H9 (cell line): ENCODE results near the gene MAML3. TPM values are rescaled to one million over a fixed set of nuclear protein-coding genes. Genes with fewer than 3 reads are reported as not detected.

Source experiments
- DNase-seq: peaks from one replicate; pipeline ENCODE4 v3.0.0-alpha.2; 2017
- H2AFZ ChIP-seq: one replicate; pipeline ENCODE4 v1.6.1; 2013; ENCODE audit warnings: mild to moderate bottlenecking, low read length, control low read depth, moderate library complexity
- H2AK5ac ChIP-seq: 2 replicates; pipeline ENCODE4 v1.6.1; 2013; ENCODE audit warnings: low read length, control low read depth, mixed read lengths; ENCODE audit not compliant: insufficient read length
- H2BK120ac ChIP-seq: one replicate; pipeline ENCODE4 v1.6.1; 2013; ENCODE audit warnings: low read depth, mild to moderate bottlenecking, low read length, control low read depth, inconsistent platforms; ENCODE audit not compliant: poor library complexity, severe bottlenecking
- H2BK12ac ChIP-seq: 2 replicates; pipeline ENCODE4 v1.6.1; 2013; ENCODE audit warnings: low read length, control low read depth, mixed read lengths, low read depth; ENCODE audit not compliant: insufficient read length
- H2BK15ac ChIP-seq: 2 replicates; pipeline ENCODE4 v1.6.1; 2013; ENCODE audit warnings: low read depth, low read length, control low read depth
- H2BK20ac ChIP-seq: one replicate; pipeline ENCODE4 v1.6.1; 2013; ENCODE audit warnings: low read depth, mild to moderate bottlenecking, low read length, control low read depth, inconsistent platforms; ENCODE audit not compliant: poor library complexity, severe bottlenecking
- H2BK5ac ChIP-seq: 2 replicates; pipeline ENCODE4 v1.6.1; 2013; ENCODE audit warnings: low read length, control low read depth, mixed read lengths; ENCODE audit not compliant: insufficient read length
- H3K14ac ChIP-seq: 2 replicates; pipeline ENCODE4 v1.6.1; 2013; ENCODE audit warnings: low read length, control low read depth; ENCODE audit not compliant: insufficient read depth
- H3K18ac ChIP-seq: 2 replicates; pipeline ENCODE4 v1.6.1; 2013; ENCODE audit warnings: low read depth, mild to moderate bottlenecking, mixed read lengths, low read length, control low read depth; ENCODE audit not compliant: insufficient read length
- H3K23ac ChIP-seq: 2 replicates; pipeline ENCODE4 v1.6.1; 2013; ENCODE audit warnings: low read length, control low read depth, mixed read lengths, low read depth; ENCODE audit not compliant: insufficient read length
- H3K23me2 ChIP-seq: 2 replicates; pipeline ENCODE4 v1.6.1; 2013; ENCODE audit warnings: low read depth, mild to moderate bottlenecking, mixed read lengths, low read length, control low read depth; ENCODE audit not compliant: insufficient read length, poor library complexity, severe bottlenecking
- H3K27ac ChIP-seq: 2 replicates; pipeline ENCODE4 v1.5.1; 2013; ENCODE audit warnings: low read length, control low read depth, mixed read lengths, low read depth; ENCODE audit not compliant: insufficient read length
- H3K27me3 ChIP-seq: 2 replicates; pipeline ENCODE4 v1.6.1; 2013; ENCODE audit warnings: low read length, control low read depth, inconsistent platforms; ENCODE audit not compliant: insufficient read depth
- H3K4ac ChIP-seq: 2 replicates; pipeline ENCODE4 v1.6.1; 2013; ENCODE audit warnings: low read depth, mild to moderate bottlenecking, control low read depth, inconsistent platforms, low read length, moderate library complexity
- H3K4me1 ChIP-seq: 2 replicates; pipeline ENCODE4 v1.6.1; 2013; ENCODE audit warnings: low read length, control low read depth, inconsistent platforms; ENCODE audit not compliant: insufficient read depth
- H3K4me2 ChIP-seq: 2 replicates; pipeline ENCODE4 v1.6.1; 2013; ENCODE audit warnings: low read length, control low read depth, mixed read lengths; ENCODE audit not compliant: insufficient read length, insufficient read depth
- H3K56ac ChIP-seq: 2 replicates; pipeline ENCODE4 v1.6.1; 2013; ENCODE audit warnings: low read depth, mild to moderate bottlenecking, mixed read lengths, low read length, control low read depth; ENCODE audit not compliant: insufficient read length
- H3K79me1 ChIP-seq: 2 replicates; pipeline ENCODE4 v1.6.1; 2013; ENCODE audit warnings: low read depth, mild to moderate bottlenecking, moderate library complexity, low read length, control low read depth, inconsistent platforms; ENCODE audit not compliant: insufficient read depth, poor library complexity, severe bottlenecking
- H3K79me2 ChIP-seq: 2 replicates; pipeline ENCODE4 v1.6.1; 2013; ENCODE audit warnings: low read length, control low read depth, inconsistent platforms; ENCODE audit not compliant: insufficient read depth
- H3K9ac ChIP-seq: 2 replicates; pipeline ENCODE4 v1.6.1; 2013; ENCODE audit warnings: low read length, control low read depth, mixed read lengths; ENCODE audit not compliant: insufficient read length; ENCODE audit errors: extremely low read depth
- H3K9me3 ChIP-seq: one replicate; pipeline ENCODE4 v1.6.1; 2013; ENCODE audit warnings: low read depth, low read length, inconsistent platforms; ENCODE audit not compliant: control insufficient read depth
- H3T11ph ChIP-seq: one replicate; pipeline ENCODE4 v1.6.1; 2013; ENCODE audit warnings: mild to moderate bottlenecking, low read length, control low read depth, inconsistent platforms
- H4K20me1 ChIP-seq: one replicate; pipeline ENCODE4 v1.6.1; 2013; ENCODE audit not compliant: control insufficient read depth, insufficient read length, insufficient read depth
- H4K5ac ChIP-seq: 2 replicates; pipeline ENCODE4 v1.6.1; 2013; ENCODE audit warnings: low read depth, mild to moderate bottlenecking, mixed read lengths, low read length, control low read depth; ENCODE audit not compliant: insufficient read length
- H4K8ac ChIP-seq: replicated peaks from 2 replicates; pipeline ENCODE4 v1.6.1; 2013; ENCODE audit warnings: low read length, control low read depth, mixed read lengths, low read depth; ENCODE audit not compliant: insufficient read length
- H4K91ac ChIP-seq: 2 replicates; pipeline ENCODE4 v1.6.1; 2013; ENCODE audit warnings: low read depth, mild to moderate bottlenecking, moderate library complexity, mixed read lengths, low read length, control low read depth; ENCODE audit not compliant: insufficient read length
- H3K27ac Mint-ChIP-seq, 3 experiments: 2 replicates in 2 of 3; 3 replicates in 1 of 3; pipeline ENCODE4 v1.8.0; 2020 to 2021; ENCODE audit warnings: mixed read lengths in 3 of 3, mild to moderate bottlenecking in 1 of 3, moderate library complexity in 1 of 3
- H3K27me3 Mint-ChIP-seq: 2 replicates; pipeline ENCODE4 v1.8.0; 2021; ENCODE audit warnings: low read depth, mild to moderate bottlenecking, moderate library complexity, mixed read lengths
- H3K36me3 Mint-ChIP-seq, 3 experiments: 2 replicates in 2 of 3; 3 replicates in 1 of 3; pipeline ENCODE4 v1.8.0; 2020 to 2021; ENCODE audit warnings: low read depth in 3 of 3, mixed read lengths in 3 of 3; ENCODE audit not compliant: insufficient read depth in 1 of 3
- H3K4me1 Mint-ChIP-seq, 2 experiments: 2 replicates each; pipeline ENCODE4 v1.8.0; 2020; ENCODE audit warnings: mixed read lengths in 2 of 2
- H3K4me3 Mint-ChIP-seq, 2 experiments: 2 replicates in 1 of 2; 3 replicates in 1 of 2; pipeline ENCODE4 v1.8.0; 2020 to 2021; ENCODE audit warnings: mild to moderate bottlenecking in 2 of 2, mixed read lengths in 2 of 2, moderate library complexity in 1 of 2
- H3K9me3 Mint-ChIP-seq, 2 experiments: 2 replicates in 1 of 2; 3 replicates in 1 of 2; pipeline ENCODE4 v1.8.0; 2020; ENCODE audit warnings: mild to moderate bottlenecking in 2 of 2, mixed read lengths in 2 of 2, moderate library complexity in 1 of 2
- CTCF ChIP-seq: fragments of 200-600 bp; sonication (generic); conservative IDR thresholded peaks from 3 replicates; pipeline ENCODE4 v1.8.0; 2021; ENCODE audit warnings: antibody characterized with exemption, mild to moderate bottlenecking
- WGBS: extraction: QIAGEN DNeasy Blood & Tissue Kit; methylation state at CpG from one replicate; pipeline ENCODE4 v1.1.7; 2013; ENCODE audit warnings: missing lambda C conversion rate, low lambda C conversion rate, mixed read lengths; ENCODE audit not compliant: insufficient read length; ENCODE audit errors: extremely low coverage; 5-methylcytosine and 5-hydroxymethylcytosine counted together
- total RNA-seq: library from RNA; stranded (reverse); gene quantifications from 2 replicates; pipeline ENCODE4 v1.2.1, GENCODE V29; 2021

MAML3 gene
- total RNA-seq, 1 experiment from 2014 or later: 3.9 TPM

GRCh38 chr4:139915037-139915436 lies 238.9 kb downstream of the MAML3 start:
- no peak overlapping the region for H4K91ac ChIP-seq
- no peak overlapping the region for H3K56ac ChIP-seq
- no peaks in the 10 kb centered on the region for H3K27me3 ChIP-seq
- H2BK120ac ChIP-seq: no peak overlapping the region
- H3K18ac ChIP-seq: no peak overlapping the region
- no peak overlapping the region for H3T11ph ChIP-seq
- no peak overlapping the region for H3K27ac Mint-ChIP-seq
- H3K4me1 ChIP-seq: no peaks in the 10 kb centered on the region
- peaks cover 20 to 25% of the 10 kb centered on the region in 2 experiments for H3K4me1 Mint-ChIP-seq
- H3K23me2 ChIP-seq: no peaks in the 10 kb centered on the region
- no peak overlapping the region for H4K5ac ChIP-seq
- H3K27me3 Mint-ChIP-seq: no peaks in the 10 kb centered on the region
- H2BK12ac ChIP-seq: no peak overlapping the region
- H2BK20ac ChIP-seq: no peak overlapping the region
- H3K36me3 Mint-ChIP-seq: no peaks in the 10 kb centered on the region
- H3K79me1 ChIP-seq: no peaks in the 10 kb centered on the region
- no peak for DNase-seq
- no peak overlapping the region for H3K23ac ChIP-seq
- no peaks in the 10 kb centered on the region for H3K79me2 ChIP-seq
- H2BK15ac ChIP-seq: no peak overlapping the region
- no peak overlapping the region for H2AFZ ChIP-seq
- no peak overlapping the region for H2BK5ac ChIP-seq
- H3K9me3 ChIP-seq: no peaks in the 10 kb centered on the region
- no CpG with 5 or more reads among the region's 2 CpGs for WGBS
- H3K4ac ChIP-seq: no peak overlapping the region
- H3K27ac ChIP-seq: no peak overlapping the region
- no peak overlapping the region for H3K4me3 Mint-ChIP-seq
- H3K9ac ChIP-seq: no peak overlapping the region
- H2AK5ac ChIP-seq: no peak overlapping the region
- no peak overlapping the region for H3K4me2 ChIP-seq
- no peaks in the 10 kb centered on the region for H4K20me1 ChIP-seq
- no peak for TF ChIP-seq CTCF
- H3K14ac ChIP-seq: no peak overlapping the region
- H3K9me3 Mint-ChIP-seq: no peaks in the 10 kb centered on the region
- H4K8ac ChIP-seq: no peak overlapping the region
